WTC11 (cell line): ENCODE measurements around the gene JCAD. TPM values are rescaled to one million over a fixed set of nuclear protein-coding genes. Genes with fewer than 3 reads are reported as not detected.

Experiments
- ATAC-seq: fragments of 200-7000 bp; cut with Tn5 transposase; 2 replicates; pipeline ENCODE4 v1.10.0; 2021; ENCODE audit warnings: mild to moderate bottlenecking, moderate library complexity
- CTCF ChIA-PET: fragments of 300-600 bp; sonication (Branson Sonifier 250); formaldehyde crosslinking; loops from one replicate; lab custom pipeline; 2021; ENCODE audit warnings: antibody characterized with exemption; lab: Charles Lee
- POLR2A ChIA-PET: fragments of 350-600 bp; sonication (Branson Sonifier 250); formaldehyde crosslinking; loops from one replicate; lab custom pipeline; 2021; ENCODE audit warnings: antibody characterized with exemption; lab: Charles Lee
- DNase-seq: peaks from one replicate; pipeline ENCODE4 v3.0.0; 2021; ENCODE audit warnings: low spot score
- H3K27ac Mint-ChIP-seq: 2 replicates; pipeline ENCODE4 v1.8.0; 2021; ENCODE audit warnings: mixed read lengths
- H3K27me3 Mint-ChIP-seq: 2 replicates; pipeline ENCODE4 v1.8.0; 2021; ENCODE audit warnings: low read depth, mild to moderate bottlenecking, moderate library complexity, mixed read lengths
- H3K36me3 Mint-ChIP-seq: 2 replicates; pipeline ENCODE4 v1.8.0; 2021; ENCODE audit warnings: mixed read lengths
- H3K4me1 Mint-ChIP-seq: 2 replicates; pipeline ENCODE4 v1.8.0; 2022; ENCODE audit warnings: mixed read lengths
- H3K4me3 Mint-ChIP-seq: 2 replicates; pipeline ENCODE4 v1.8.0; 2021; ENCODE audit warnings: mild to moderate bottlenecking, moderate library complexity, mixed read lengths
- H3K9me3 Mint-ChIP-seq: 2 replicates; pipeline ENCODE4 v1.8.0; 2021; ENCODE audit warnings: mixed read lengths
- ELF4 ChIP-seq: sonication (generic); formaldehyde crosslinking; IDR thresholded peaks from 2 replicates; pipeline ENCODE4 v1.8.1; 2022; ENCODE audit warnings: low read depth, mild to moderate bottlenecking, moderate library complexity, missing genetic modification reagents
- ETV6 ChIP-seq: sonication (generic); formaldehyde crosslinking; IDR thresholded peaks from 2 replicates; pipeline ENCODE4 v1.8.1; 2022; ENCODE audit warnings: mild to moderate bottlenecking, missing genetic modification reagents
- MYBL2 ChIP-seq: sonication (generic); formaldehyde crosslinking; IDR thresholded peaks from 2 replicates; pipeline ENCODE4 v1.8.1; 2023; ENCODE audit warnings: mild to moderate bottlenecking, moderate library complexity, missing genetic modification reagents
- NFATC4 ChIP-seq: fragments of 250-450 bp; sonication (Bioruptor Pico); IDR thresholded peaks from 2 replicates; pipeline ENCODE4 v1.9.0; 2021; ENCODE audit warnings: mild to moderate bottlenecking
- OVOL2 ChIP-seq: fragments of 250-450 bp; sonication (Bioruptor Pico); IDR thresholded peaks from 2 replicates; pipeline ENCODE4 v1.9.0; 2021; ENCODE audit warnings: mild to moderate bottlenecking, borderline replicate concordance
- TEAD1 ChIP-seq: sonication (generic); formaldehyde crosslinking; IDR thresholded peaks from 2 replicates; pipeline ENCODE4 v1.8.0; 2022; ENCODE audit warnings: mild to moderate bottlenecking, missing genetic modification reagents
- ZNF121 ChIP-seq: sonication (generic); formaldehyde crosslinking; IDR thresholded peaks from 2 replicates; pipeline ENCODE4 v1.8.0; 2023; ENCODE audit warnings: missing genetic modification reagents
- ZNF263 ChIP-seq: sonication (generic); formaldehyde crosslinking; IDR thresholded peaks from 2 replicates; pipeline ENCODE4 v1.8.1; 2022; ENCODE audit warnings: low read depth, mild to moderate bottlenecking, moderate library complexity, missing genetic modification reagents
- ZNF416 ChIP-seq: fragments of 250-450 bp; sonication (Bioruptor Pico); IDR thresholded peaks from 2 replicates; pipeline ENCODE4 v1.9.0; 2021; ENCODE audit warnings: mild to moderate bottlenecking, inconsistent platforms
- total RNA-seq: library from RNA; stranded (reverse); gene quantifications from 3 replicates; pipeline ENCODE4 v1.2.3, GENCODE V29; 2021
- TF ChIP-seq, protein P1 (sequence below): sonication (generic); formaldehyde crosslinking; IDR thresholded peaks from 2 replicates; pipeline ENCODE4 v1.8.1; 2023; ENCODE audit warnings: mild to moderate bottlenecking, missing genetic modification reagents
- TF ChIP-seq, protein P2 (sequence below): fragments of 200-600 bp; IDR thresholded peaks from 2 replicates; pipeline ENCODE4 v1.8.0; 2022; ENCODE audit warnings: antibody characterized with exemption
- TF ChIP-seq, protein P3 (sequence below): sonication (generic); formaldehyde crosslinking; IDR thresholded peaks from 2 replicates; pipeline ENCODE4 v1.8.0; 2023; ENCODE audit warnings: mild to moderate bottlenecking, missing genetic modification reagents
- TF ChIP-seq, protein P4 (sequence below): sonication (generic); formaldehyde crosslinking; IDR thresholded peaks from 2 replicates; pipeline ENCODE4 v1.8.1; 2022; ENCODE audit warnings: low read depth, mild to moderate bottlenecking, moderate library complexity, missing genetic modification reagents, borderline replicate concordance
- TF ChIP-seq, protein P5 (sequence below): sonication (generic); formaldehyde crosslinking; IDR thresholded peaks from 2 replicates; pipeline ENCODE4 v1.8.0; 2023; ENCODE audit warnings: missing genetic modification reagents, mild to moderate bottlenecking, borderline replicate concordance
- TF ChIP-seq, protein P6 (sequence below): sonication (generic); formaldehyde crosslinking; IDR thresholded peaks from 2 replicates; pipeline ENCODE4 v1.8.0; 2022; ENCODE audit warnings: mild to moderate bottlenecking, missing genetic modification reagents
- TF ChIP-seq, protein P7 (sequence below): sonication (generic); formaldehyde crosslinking; IDR thresholded peaks from 2 replicates; pipeline ENCODE4 v1.8.1; 2022; ENCODE audit warnings: low read depth, missing genetic modification reagents, borderline replicate concordance

The JCAD gene
- total RNA-seq, 1 experiment from 2014 or later: 1.8 TPM

DNA sequence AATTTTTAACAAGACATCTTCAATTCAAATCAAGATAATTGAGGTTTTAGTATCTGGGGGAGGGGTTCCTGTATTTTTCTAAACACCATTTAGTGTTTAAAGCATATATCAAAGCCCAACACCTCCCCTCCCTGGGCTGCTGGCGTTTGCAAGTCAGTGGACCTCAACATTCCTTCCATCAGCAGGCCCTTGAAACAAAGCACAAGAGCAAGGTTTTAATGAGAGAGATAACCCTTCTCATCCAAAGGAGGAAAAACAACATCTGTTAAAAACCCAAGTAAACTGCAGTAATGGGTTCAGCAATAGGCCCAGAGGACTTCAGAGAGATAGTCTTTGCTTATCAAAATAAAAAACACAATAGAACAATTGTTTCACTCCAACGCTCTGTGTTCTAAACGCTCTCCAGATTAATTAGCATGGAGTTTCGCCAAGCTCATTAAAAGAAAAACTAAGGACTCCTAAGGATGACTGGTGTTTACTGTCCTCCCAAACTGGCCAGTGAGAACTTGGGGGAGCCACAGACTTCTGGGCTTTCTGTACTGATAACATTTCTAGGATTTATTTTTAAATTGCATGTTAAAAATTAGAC is 2.5 kb downstream of the JCAD start:
- peaks cover 39% of the 10 kb centered on the region for H3K4me1 Mint-ChIP-seq
- H3K4me3 Mint-ChIP-seq: no peak overlapping the region
- no peaks in the 10 kb centered on the region for H3K36me3 Mint-ChIP-seq
- TF ChIP-seq MYBL2 (no peak), OVOL2 (CRISPR knock-in tag) (no peak), ZNF121 (CRISPR knock-in tag) (no peak), NFATC4 (CRISPR knock-in tag) (no peak)
- TF ChIP-seq, protein P1, sequence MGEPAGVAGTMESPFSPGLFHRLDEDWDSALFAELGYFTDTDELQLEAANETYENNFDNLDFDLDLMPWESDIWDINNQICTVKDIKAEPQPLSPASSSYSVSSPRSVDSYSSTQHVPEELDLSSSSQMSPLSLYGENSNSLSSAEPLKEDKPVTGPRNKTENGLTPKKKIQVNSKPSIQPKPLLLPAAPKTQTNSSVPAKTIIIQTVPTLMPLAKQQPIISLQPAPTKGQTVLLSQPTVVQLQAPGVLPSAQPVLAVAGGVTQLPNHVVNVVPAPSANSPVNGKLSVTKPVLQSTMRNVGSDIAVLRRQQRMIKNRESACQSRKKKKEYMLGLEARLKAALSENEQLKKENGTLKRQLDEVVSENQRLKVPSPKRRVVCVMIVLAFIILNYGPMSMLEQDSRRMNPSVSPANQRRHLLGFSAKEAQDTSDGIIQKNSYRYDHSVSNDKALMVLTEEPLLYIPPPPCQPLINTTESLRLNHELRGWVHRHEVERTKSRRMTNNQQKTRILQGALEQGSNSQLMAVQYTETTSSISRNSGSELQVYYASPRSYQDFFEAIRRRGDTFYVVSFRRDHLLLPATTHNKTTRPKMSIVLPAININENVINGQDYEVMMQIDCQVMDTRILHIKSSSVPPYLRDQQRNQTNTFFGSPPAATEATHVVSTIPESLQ (CRISPR knock-in tag): no peak
- TF ChIP-seq, protein P2, sequence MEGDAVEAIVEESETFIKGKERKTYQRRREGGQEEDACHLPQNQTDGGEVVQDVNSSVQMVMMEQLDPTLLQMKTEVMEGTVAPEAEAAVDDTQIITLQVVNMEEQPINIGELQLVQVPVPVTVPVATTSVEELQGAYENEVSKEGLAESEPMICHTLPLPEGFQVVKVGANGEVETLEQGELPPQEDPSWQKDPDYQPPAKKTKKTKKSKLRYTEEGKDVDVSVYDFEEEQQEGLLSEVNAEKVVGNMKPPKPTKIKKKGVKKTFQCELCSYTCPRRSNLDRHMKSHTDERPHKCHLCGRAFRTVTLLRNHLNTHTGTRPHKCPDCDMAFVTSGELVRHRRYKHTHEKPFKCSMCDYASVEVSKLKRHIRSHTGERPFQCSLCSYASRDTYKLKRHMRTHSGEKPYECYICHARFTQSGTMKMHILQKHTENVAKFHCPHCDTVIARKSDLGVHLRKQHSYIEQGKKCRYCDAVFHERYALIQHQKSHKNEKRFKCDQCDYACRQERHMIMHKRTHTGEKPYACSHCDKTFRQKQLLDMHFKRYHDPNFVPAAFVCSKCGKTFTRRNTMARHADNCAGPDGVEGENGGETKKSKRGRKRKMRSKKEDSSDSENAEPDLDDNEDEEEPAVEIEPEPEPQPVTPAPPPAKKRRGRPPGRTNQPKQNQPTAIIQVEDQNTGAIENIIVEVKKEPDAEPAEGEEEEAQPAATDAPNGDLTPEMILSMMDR: no peak
- TF ChIP-seq, protein P3, sequence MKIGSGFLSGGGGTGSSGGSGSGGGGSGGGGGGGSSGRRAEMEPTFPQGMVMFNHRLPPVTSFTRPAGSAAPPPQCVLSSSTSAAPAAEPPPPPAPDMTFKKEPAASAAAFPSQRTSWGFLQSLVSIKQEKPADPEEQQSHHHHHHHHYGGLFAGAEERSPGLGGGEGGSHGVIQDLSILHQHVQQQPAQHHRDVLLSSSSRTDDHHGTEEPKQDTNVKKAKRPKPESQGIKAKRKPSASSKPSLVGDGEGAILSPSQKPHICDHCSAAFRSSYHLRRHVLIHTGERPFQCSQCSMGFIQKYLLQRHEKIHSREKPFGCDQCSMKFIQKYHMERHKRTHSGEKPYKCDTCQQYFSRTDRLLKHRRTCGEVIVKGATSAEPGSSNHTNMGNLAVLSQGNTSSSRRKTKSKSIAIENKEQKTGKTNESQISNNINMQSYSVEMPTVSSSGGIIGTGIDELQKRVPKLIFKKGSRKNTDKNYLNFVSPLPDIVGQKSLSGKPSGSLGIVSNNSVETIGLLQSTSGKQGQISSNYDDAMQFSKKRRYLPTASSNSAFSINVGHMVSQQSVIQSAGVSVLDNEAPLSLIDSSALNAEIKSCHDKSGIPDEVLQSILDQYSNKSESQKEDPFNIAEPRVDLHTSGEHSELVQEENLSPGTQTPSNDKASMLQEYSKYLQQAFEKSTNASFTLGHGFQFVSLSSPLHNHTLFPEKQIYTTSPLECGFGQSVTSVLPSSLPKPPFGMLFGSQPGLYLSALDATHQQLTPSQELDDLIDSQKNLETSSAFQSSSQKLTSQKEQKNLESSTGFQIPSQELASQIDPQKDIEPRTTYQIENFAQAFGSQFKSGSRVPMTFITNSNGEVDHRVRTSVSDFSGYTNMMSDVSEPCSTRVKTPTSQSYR (CRISPR knock-in tag): no peak
- ChIA-PET POLR2A (no interaction called here), CTCF (interaction anchor here (0.9 kb wide), 1 partner anchor 328 kb away, joined by 3 read pairs; no protein-coding TSS in a partner anchor)
- H3K27me3 Mint-ChIP-seq: peaks cover 38% of the 10 kb centered on the region
- no peak overlapping the region for H3K27ac Mint-ChIP-seq
- ATAC-seq (peak; percentile 29), DNase-seq (no peak)
- H3K9me3 Mint-ChIP-seq: no peaks in the 10 kb centered on the region

DNA sequence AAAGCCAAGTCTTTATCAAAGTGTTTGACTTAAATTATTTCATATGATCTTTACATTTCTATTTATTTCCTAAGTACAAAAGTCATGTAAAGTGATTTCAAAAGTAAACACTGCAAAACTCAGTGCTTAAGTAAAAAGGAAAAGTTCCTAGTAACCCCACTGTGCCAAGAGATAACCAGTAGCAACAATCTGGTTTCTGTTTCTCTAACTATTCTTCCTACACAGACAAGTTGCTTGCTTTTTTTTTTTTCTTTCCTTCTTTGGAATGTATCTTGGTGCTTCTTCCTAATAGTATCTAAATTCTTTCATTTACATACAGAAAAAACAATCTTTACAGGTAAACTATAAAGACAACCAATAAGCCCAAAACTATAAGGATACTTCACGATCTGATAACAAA is 3.1 kb downstream of the JCAD start:
- H3K9me3 Mint-ChIP-seq: no peaks in the 10 kb centered on the region
- ChIA-PET CTCF (no interaction called here), POLR2A (no interaction called here)
- no peak for DNase-seq
- H3K4me1 Mint-ChIP-seq: peaks cover 39% of the 10 kb centered on the region
- H3K27me3 Mint-ChIP-seq: peaks cover 35% of the 10 kb centered on the region
- no peaks in the 10 kb centered on the region for H3K36me3 Mint-ChIP-seq
- ATAC-seq: no peak
- no peak overlapping the region for H3K4me3 Mint-ChIP-seq
- no peak overlapping the region for H3K27ac Mint-ChIP-seq
- no peak for TF ChIP-seq ZNF416 (CRISPR knock-in tag)
- TF ChIP-seq, protein P4, sequence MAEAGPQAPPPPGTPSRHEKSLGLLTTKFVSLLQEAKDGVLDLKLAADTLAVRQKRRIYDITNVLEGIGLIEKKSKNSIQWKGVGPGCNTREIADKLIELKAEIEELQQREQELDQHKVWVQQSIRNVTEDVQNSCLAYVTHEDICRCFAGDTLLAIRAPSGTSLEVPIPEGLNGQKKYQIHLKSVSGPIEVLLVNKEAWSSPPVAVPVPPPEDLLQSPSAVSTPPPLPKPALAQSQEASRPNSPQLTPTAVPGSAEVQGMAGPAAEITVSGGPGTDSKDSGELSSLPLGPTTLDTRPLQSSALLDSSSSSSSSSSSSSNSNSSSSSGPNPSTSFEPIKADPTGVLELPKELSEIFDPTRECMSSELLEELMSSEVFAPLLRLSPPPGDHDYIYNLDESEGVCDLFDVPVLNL: no peak
- no peak for TF ChIP-seq ETV6
- TF ChIP-seq, protein P5, sequence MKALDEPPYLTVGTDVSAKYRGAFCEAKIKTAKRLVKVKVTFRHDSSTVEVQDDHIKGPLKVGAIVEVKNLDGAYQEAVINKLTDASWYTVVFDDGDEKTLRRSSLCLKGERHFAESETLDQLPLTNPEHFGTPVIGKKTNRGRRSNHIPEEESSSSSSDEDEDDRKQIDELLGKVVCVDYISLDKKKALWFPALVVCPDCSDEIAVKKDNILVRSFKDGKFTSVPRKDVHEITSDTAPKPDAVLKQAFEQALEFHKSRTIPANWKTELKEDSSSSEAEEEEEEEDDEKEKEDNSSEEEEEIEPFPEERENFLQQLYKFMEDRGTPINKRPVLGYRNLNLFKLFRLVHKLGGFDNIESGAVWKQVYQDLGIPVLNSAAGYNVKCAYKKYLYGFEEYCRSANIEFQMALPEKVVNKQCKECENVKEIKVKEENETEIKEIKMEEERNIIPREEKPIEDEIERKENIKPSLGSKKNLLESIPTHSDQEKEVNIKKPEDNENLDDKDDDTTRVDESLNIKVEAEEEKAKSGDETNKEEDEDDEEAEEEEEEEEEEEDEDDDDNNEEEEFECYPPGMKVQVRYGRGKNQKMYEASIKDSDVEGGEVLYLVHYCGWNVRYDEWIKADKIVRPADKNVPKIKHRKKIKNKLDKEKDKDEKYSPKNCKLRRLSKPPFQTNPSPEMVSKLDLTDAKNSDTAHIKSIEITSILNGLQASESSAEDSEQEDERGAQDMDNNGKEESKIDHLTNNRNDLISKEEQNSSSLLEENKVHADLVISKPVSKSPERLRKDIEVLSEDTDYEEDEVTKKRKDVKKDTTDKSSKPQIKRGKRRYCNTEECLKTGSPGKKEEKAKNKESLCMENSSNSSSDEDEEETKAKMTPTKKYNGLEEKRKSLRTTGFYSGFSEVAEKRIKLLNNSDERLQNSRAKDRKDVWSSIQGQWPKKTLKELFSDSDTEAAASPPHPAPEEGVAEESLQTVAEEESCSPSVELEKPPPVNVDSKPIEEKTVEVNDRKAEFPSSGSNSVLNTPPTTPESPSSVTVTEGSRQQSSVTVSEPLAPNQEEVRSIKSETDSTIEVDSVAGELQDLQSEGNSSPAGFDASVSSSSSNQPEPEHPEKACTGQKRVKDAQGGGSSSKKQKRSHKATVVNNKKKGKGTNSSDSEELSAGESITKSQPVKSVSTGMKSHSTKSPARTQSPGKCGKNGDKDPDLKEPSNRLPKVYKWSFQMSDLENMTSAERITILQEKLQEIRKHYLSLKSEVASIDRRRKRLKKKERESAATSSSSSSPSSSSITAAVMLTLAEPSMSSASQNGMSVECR (CRISPR knock-in tag): no peak
- TF ChIP-seq ZNF263 (CRISPR knock-in tag): no peak
- TF ChIP-seq, protein P6, sequence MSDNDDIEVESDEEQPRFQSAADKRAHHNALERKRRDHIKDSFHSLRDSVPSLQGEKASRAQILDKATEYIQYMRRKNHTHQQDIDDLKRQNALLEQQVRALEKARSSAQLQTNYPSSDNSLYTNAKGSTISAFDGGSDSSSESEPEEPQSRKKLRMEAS (CRISPR knock-in tag): no peak
- TF ChIP-seq, protein P7, sequence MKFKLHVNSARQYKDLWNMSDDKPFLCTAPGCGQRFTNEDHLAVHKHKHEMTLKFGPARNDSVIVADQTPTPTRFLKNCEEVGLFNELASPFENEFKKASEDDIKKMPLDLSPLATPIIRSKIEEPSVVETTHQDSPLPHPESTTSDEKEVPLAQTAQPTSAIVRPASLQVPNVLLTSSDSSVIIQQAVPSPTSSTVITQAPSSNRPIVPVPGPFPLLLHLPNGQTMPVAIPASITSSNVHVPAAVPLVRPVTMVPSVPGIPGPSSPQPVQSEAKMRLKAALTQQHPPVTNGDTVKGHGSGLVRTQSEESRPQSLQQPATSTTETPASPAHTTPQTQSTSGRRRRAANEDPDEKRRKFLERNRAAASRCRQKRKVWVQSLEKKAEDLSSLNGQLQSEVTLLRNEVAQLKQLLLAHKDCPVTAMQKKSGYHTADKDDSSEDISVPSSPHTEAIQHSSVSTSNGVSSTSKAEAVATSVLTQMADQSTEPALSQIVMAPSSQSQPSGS: no peak
- no peak for TF ChIP-seq TEAD1 (CRISPR knock-in tag)
- no peak for TF ChIP-seq ELF4 (CRISPR knock-in tag)
